IPS DF 6.9 (cell line): ENCODE data around the gene MAN2A1.

Source experiments
- DNase-seq: peaks from one replicate; pipeline ENCODE4 v3.0.0-alpha.2; 2013; ENCODE audit warnings: low read depth, low spot score
- H3K27ac ChIP-seq: one replicate; pipeline ENCODE4 v1.5.1; 2013; ENCODE audit warnings: low read length, control low read depth
- H3K27me3 ChIP-seq: 2 replicates; pipeline ENCODE4 v1.6.1; 2013; ENCODE audit warnings: mild to moderate bottlenecking, low read length; ENCODE audit not compliant: control insufficient read depth, insufficient read depth
- H3K36me3 ChIP-seq: 2 replicates; pipeline ENCODE4 v1.6.1; 2013; ENCODE audit warnings: low read length; ENCODE audit not compliant: control insufficient read depth, insufficient read depth
- H3K4me1 ChIP-seq: 2 replicates; pipeline ENCODE4 v1.6.1; 2013; ENCODE audit warnings: low read length; ENCODE audit not compliant: control insufficient read depth, insufficient read depth
- H3K4me3 ChIP-seq: 2 replicates; pipeline ENCODE4 v1.5.1; 2013; ENCODE audit warnings: mild to moderate bottlenecking, low read length
- H3K9me3 ChIP-seq: 2 replicates; pipeline ENCODE4 v1.6.1; 2013; ENCODE audit warnings: low read length, inconsistent platforms; ENCODE audit not compliant: control insufficient read depth, insufficient read depth
- WGBS: extraction: QIAGEN DNeasy Blood & Tissue Kit; methylation state at CpG from one replicate; pipeline ENCODE4 v1.1.7; 2013; ENCODE audit warnings: mixed read lengths, missing lambda C conversion rate; ENCODE audit not compliant: insufficient read length, insufficient coverage; 5-methylcytosine and 5-hydroxymethylcytosine counted together

The MAN2A1 gene

DNA sequence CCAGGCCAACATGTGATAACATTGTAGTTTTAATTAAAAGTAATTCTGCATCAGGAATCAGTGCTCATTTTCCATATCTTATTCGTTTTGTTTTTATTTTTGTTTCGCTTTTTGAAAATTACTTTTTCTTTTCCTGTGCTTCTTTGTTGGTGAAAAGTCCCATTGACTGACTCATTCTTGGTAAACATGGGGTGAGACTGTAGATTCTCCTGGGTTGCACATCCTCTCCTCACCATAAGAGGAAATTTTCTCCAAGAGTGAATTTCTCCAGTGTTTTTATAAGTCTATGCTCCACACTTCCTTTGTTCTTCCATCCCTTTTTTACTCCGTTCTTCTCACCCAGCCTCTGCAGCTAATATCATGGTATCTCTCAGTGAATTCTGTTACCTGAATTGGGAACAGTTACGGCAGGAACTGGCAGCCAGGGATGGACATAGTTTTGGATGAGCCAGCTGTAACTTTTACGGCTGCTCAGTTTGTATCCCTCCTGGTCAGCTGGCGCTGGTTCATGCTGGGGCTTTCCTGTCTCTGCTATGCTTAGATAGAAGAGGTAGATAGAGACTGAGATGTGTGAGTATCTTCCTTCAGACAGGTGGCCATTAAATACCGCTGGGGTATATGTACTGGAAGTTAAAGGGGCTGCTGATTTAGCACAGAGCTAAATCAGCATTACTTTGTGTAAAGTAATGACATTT is 80.0 kb downstream of the MAN2A1 start:
- no peak for DNase-seq
- no peak overlapping the region for H3K27ac ChIP-seq
- WGBS, result no CpG with 5 or more reads among the region's 7 CpGs
- H3K27me3 ChIP-seq, result no peaks in the 10 kb centered on the region
- H3K36me3 ChIP-seq, result 0 out of 2 replicates have a peak, but pooled peaks cover 2% of the 10 kb centered on the region
- H3K4me3 ChIP-seq, result no peak overlapping the region
- H3K9me3 ChIP-seq, result no peaks in the 10 kb centered on the region
- no peaks in the 10 kb centered on the region for H3K4me1 ChIP-seq

DNA sequence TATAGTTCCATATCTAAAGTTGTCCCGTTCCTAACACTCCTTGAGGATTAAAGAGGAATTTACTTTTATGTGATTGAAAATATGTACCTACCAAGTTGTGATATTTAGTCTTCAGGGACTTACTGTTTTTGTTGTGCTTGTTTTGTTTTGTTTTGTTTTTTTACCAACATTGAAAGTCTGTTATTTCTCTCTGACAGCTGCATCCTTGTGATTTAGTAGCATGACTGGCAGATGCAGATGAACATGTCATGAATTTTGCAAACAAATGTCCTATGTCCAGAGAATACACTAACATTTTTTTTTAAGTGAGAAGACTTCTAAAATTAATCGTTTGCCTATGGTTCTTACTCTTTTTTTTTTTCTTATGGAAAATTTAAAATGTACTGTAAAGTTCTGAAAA is 85.4 kb downstream of the MAN2A1 start:
- no peak for DNase-seq
- no peak overlapping the region for H3K27ac ChIP-seq
- 0 out of 2 replicates have a peak, but pooled peaks cover 2% of the 10 kb centered on the region for H3K36me3 ChIP-seq
- H3K4me3 ChIP-seq, result no peak overlapping the region
- H3K9me3 ChIP-seq, result no peaks in the 10 kb centered on the region
- no peaks in the 10 kb centered on the region for H3K27me3 ChIP-seq
- H3K4me1 ChIP-seq, result no peaks in the 10 kb centered on the region
- no CpG with 5 or more reads among the region's 2 CpGs for WGBS

DNA sequence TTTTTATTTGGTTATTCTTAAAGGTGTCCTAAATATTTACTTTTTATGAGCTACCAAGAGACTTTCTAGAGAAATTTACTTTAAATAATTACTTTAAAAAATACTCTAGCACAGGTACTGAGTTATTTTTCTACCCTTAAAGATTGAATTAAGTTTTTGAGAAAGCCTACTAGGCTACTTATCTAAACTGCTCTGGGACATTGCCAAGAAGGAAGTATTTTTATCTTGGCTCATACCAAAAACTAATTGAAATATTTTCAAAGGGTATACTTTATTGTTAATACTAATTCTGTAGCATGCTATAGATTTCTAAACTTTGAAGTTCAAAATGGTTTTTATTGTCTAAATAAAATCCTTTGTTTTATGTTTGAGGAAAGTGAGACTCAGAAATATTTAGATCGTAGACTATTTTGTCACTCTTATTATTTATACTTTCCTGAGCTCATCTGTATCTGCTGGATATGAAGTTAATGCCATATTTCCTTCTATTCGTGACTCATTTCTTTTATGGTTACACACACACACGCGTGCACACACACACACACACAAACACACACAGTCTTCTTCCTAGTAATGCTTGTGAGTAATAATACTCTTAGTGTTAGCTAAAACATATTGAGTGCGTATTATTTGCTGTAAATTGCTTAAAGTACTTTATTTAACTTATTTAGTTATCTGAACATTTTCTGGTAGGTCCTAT is 89.5 kb downstream of the MAN2A1 start:
- no CpG with 5 or more reads among the region's 5 CpGs for WGBS
- no peaks in the 10 kb centered on the region for H3K36me3 ChIP-seq

DNA sequence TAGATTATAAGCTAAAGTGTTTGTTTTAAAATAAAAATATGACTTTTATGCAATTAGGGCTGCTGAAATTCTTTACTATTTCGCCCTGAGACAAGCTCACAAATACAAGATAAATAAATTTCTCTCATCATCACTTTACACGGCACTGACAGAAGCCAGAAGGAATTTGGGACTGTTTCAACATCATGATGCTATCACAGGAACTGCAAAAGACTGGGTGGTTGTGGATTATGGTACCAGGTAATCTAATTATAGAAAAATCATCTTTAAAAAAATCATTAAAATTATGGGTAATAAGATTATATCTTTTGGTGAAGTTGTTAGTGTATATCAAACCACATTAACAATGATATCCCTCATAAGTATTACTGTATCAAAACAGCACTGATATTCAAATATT is 95.0 kb downstream of the MAN2A1 start:
- Histone ChIP-seq H3K9me3 (no peaks in the 10 kb centered on the region), H3K27ac (no peak overlapping the region), H3K27me3 (no peaks in the 10 kb centered on the region), H3K4me3 (no peak overlapping the region), H3K4me1 (no peaks in the 10 kb centered on the region), H3K36me3 (no peaks in the 10 kb centered on the region)
- WGBS, result no CpG with 5 or more reads among the region's 2 CpGs
- DNase-seq, result no peak

More for the DNA sequence above, 89.5 kb downstream of the MAN2A1 start:
- Histone ChIP-seq H3K27me3 (no peaks in the 10 kb centered on the region), H3K4me3 (no peak overlapping the region), H3K4me1 (no peaks in the 10 kb centered on the region), H3K27ac (no peak overlapping the region), H3K9me3 (no peaks in the 10 kb centered on the region)
- no peak for DNase-seq

DNA sequence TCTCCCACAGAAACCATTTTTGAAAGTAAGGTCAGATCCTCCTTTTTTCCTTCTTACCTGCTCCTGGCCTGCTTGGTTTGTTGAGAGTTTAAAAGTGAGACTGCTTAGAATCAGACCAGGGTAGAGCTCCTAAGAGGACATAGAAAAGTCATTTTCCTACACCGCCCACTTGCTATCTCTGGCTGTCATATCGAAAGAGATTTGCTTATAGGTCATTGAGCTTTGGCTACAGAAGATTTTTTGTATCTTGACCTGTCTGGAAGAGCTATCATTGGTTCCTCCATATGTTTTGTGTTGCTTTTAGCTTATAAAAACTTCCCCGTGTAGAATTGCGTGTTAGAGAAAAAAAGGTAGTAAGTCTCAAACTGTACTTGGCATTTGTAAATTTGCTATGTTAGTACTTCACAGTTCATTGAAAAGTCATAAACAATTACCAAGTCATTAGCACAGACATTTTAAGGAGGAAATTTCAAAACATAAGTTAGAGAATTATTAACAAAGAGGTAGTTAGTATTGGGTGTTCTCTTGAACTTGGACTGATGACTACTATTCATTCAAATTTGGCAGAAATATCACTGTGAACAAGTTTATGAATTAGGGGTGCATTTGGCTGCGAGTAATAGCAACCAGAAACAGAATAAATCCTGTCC is 96.6 kb downstream of the MAN2A1 start:
- Histone ChIP-seq H3K4me3 (no peak overlapping the region), H3K36me3 (no peaks in the 10 kb centered on the region), H3K27me3 (no peaks in the 10 kb centered on the region), H3K4me1 (no peaks in the 10 kb centered on the region), H3K9me3 (no peaks in the 10 kb centered on the region), H3K27ac (no peak overlapping the region)
- DNase-seq, result no peak
- no CpG with 5 or more reads among the region's 5 CpGs for WGBS

DNA sequence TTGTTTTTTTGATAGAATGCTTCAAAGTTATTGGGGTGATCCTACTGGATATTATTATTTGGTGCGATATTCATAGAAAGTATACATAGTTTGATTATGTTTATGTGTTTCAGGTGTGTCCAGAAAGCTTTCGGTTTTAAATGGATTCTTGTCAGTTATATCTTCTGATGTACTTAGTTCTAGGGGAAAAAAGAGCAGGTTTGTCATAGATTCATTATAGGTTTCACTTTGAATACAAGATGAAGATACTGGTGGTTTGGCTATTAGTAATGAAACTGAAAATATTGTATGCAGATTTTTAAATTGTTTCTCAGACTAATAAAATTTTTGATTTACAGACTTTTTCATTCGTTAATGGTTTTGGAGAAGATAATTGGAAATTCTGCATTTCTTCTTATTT is 98.9 kb downstream of the MAN2A1 start:
- DNase-seq, result no peak
- WGBS, result 100% methylated on average over 1 of the region's 3 CpGs
- Histone ChIP-seq H3K4me1 (no peaks in the 10 kb centered on the region), H3K9me3 (no peaks in the 10 kb centered on the region), H3K27me3 (no peaks in the 10 kb centered on the region), H3K4me3 (no peak overlapping the region), H3K36me3 (no peaks in the 10 kb centered on the region; the same call in 1 of the 2 replicates), H3K27ac (no peak overlapping the region)

DNA sequence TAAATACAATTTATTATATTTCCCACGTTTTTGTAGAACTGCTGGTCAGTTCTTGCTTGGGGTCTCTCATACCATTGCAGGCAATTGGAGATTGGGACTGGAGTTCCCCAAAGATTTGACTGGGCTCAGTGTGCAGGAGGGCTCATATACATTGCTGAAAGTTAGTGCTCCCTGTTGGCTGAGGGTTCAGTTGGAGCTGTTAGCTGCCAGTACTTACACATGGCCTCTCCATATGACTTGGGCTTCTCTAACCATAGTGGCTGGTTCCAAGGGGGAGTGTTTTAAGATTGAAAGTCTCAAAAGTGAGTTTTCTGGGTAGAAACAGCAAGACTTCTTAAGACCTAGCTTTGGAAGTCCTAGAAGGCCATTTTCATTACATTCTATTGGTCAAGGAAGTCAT is 102.9 kb downstream of the MAN2A1 start:
- Histone ChIP-seq H3K27me3 (no peaks in the 10 kb centered on the region), H3K27ac (no peak overlapping the region), H3K4me3 (no peak overlapping the region), H3K9me3 (no peaks in the 10 kb centered on the region), H3K36me3 (peaks cover 4% of the 10 kb centered on the region; the same call in 1 of the 2 replicates), H3K4me1 (no peaks in the 10 kb centered on the region)
- WGBS, result no CpG with 5 or more reads among the region's 1 CpG
- DNase-seq, result no peak

DNA sequence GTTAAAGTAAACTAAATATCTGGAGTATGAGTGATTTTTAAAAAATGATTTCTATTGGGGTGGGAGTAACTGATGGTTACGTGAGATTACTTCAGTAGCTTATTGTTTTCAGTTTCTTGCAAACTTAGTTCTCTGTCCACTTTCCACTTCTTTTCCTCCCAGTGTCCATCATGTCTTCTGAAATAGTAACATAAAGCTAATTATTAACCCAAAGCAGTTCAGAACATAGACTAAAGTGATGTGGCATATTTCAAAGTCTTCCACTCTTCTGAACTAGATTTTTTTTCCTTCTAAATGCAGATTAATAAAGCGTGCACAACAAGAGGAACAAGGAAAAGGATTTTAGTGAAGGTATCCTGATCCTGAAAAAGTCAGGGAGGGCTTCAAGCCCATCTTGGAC is 114.1 kb downstream of the MAN2A1 start:
- no peak for DNase-seq
- H3K4me3 ChIP-seq, result no peak overlapping the region
- no peaks in the 10 kb centered on the region for H3K27me3 ChIP-seq
- no peaks in the 10 kb centered on the region for H3K4me1 ChIP-seq
- no CpG with 5 or more reads among the region's 2 CpGs for WGBS
- H3K27ac ChIP-seq, result no peak overlapping the region
- no peaks in the 10 kb centered on the region; the same call in 1 of the 2 replicates for H3K36me3 ChIP-seq
- H3K9me3 ChIP-seq, result no peaks in the 10 kb centered on the region

DNA sequence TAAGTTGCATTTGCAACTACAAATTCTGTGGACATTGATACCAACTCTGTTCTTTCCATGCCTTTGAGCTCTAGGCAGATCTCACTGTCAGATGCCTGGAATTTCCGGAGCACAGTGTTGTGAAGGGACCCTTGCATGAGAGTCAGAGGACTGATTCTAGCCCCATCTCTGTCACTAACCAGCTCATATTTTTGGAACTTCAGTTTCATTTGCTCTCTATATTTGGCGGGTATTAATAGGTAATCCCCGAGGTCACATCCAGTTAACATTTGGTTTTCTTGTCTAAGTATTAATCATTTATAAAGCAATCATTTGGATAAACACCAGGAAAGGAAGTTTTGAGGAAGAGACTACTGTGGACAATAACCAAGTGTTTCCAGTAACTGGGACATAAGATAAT is 115.7 kb downstream of the MAN2A1 start:
- Histone ChIP-seq H3K4me1 (no peaks in the 10 kb centered on the region), H3K9me3 (no peaks in the 10 kb centered on the region), H3K36me3 (no peaks in the 10 kb centered on the region; the same call in 1 of the 2 replicates), H3K4me3 (no peak overlapping the region), H3K27ac (no peak overlapping the region), H3K27me3 (no peaks in the 10 kb centered on the region)
- DNase-seq, result no peak
- WGBS, result no CpG with 5 or more reads among the region's 3 CpGs

DNA sequence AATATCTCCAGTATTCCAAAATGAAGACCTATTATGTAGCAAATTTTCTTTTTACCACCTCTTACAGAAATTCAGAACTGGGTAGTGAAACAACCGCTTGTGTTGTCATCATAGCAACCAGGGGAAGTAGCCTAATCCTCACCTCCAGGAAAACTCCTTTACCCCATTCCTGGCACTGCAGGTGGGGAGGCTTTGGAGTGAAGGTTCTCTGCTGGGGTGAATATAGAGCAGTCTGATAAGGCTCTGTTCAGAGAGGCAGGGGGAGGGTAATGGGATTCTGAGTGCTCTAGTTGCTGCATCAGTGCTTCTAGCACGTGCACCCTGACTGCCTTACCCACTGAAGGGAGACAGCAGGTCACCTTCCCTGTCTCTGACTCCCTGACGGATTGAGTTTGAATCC is 116.2 kb downstream of the MAN2A1 start:
- H3K27me3 ChIP-seq, result no peaks in the 10 kb centered on the region
- H3K4me3 ChIP-seq, result no peak overlapping the region
- no peak for DNase-seq
- no CpG with 5 or more reads among the region's 3 CpGs for WGBS
- H3K36me3 ChIP-seq, result no peaks in the 10 kb centered on the region; the same call in 1 of the 2 replicates
- no peaks in the 10 kb centered on the region for H3K9me3 ChIP-seq
- no peaks in the 10 kb centered on the region for H3K4me1 ChIP-seq
- H3K27ac ChIP-seq, result no peak overlapping the region
